Tongue (tissue), 2 donors: ENCODE results near the gene XIRP1. TPM values are rescaled to one million over a fixed set of nuclear protein-coding genes. Genes with fewer than 3 reads are reported as not detected.
A peak's percentile ranks its signal among the peaks of the same experiment; 100 is the strongest.
"Not testable (repeated sequence)": the region's sequence is repeated elsewhere in the genome, so short reads cannot be mapped to it uniquely, and the experiment has no call there.

Source experiments
- DNase-seq: peaks from one replicate; pipeline ENCODE4 v3.0.0-alpha.2; 2015
- total RNA-seq: library from RNA; depleted of rRNA; stranded (reverse); fragments of >200 nt; gene quantifications from one replicate; pipeline ENCODE4 v1.2.3, GENCODE V29; 2014

The XIRP1 gene
- total RNA-seq, 1 donor from 2014 or later: 113 TPM

DNA sequence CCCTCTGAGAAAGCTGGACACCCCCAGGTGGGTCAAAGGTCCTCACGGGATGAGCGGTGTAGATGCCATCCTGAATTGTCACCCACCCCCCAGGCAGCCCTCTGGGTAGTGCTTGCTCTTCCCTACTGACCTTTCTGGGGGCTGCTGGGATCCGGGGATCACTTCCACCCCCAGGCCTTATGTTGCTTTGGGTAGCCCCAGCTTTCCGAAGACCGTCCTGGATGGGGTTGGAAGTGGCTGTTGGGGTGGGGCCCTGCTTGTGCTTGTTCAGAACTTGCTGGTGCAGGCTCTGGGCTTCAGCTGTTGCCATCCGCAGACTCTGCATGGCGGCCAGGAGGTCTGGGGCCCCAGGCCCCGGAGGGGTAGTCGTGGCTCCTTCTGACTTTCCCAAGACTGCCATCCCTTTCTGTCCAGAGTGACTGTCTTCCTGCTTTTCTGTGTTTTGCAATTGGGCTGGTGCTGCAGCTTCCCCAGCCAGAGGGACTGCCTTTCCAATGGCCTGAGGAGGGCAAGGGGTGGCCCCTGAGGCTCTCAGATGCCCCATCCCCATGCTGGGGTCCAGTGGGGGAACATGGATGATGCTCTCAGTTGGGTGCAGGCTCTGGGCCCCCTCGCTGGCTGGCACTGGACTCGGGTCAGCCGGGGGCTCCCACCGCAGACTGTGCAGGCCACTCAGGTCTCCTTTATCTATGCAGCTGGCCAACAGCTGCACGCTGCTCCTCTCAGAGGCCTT, 6.3 kb downstream of the XIRP1 start:
- no peak for DNase-seq

GRCh38 chr3:39185326-39185958, 7.0 kb downstream of the XIRP1 start:
- no peak for DNase-seq

GRCh38 chr3:39184968-39185285, 7.5 kb downstream of the XIRP1 start:
- no peak for DNase-seq

DNA sequence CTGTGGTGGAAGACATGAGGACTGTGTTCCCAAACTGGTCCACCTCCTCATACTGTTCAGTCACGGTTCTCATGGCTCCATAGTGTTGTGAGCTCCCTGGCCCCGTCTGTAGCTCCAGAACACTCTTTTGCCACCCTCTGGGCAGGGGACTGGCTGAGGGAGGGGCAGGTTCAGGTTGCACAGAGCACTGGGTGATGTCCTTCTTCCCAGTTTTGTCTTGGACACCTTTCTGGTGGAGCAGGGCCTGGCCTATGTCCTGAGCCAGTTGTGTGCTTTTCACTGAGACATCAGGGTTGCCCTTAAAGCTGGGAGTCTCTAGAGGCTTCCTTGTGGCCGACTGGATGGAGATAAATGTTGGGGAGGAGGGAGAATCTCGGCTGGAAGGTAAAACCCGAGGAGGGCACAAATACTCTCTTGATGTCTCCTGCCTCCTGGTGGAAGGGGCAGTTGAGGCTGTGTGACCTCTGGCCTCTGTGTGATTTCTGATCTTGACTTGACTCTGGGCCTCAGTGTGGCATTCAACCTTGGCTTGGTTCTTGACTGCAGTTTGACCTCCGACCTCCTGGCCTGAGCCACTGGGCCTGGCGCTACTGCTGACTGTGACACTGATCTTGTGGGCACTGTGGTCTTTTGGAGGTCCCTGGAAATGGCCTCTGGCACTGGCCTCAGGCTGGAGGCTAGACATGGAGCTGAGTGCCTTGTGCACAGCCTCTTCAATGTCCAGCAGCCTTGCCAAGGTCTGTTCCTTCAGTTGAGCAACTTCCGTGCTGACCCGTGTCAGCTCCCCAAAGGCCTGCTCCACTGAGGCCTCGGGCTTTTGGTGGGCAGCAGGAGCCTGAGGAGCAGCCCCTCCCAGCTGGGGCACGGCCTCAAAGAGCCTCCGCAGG, 8.1 kb downstream of the XIRP1 start:
- DNase-seq: no peak

GRCh38 chr3:39183211-39184080, 8.9 kb downstream of the XIRP1 start:
- peak; percentile 80 for DNase-seq

DNA sequence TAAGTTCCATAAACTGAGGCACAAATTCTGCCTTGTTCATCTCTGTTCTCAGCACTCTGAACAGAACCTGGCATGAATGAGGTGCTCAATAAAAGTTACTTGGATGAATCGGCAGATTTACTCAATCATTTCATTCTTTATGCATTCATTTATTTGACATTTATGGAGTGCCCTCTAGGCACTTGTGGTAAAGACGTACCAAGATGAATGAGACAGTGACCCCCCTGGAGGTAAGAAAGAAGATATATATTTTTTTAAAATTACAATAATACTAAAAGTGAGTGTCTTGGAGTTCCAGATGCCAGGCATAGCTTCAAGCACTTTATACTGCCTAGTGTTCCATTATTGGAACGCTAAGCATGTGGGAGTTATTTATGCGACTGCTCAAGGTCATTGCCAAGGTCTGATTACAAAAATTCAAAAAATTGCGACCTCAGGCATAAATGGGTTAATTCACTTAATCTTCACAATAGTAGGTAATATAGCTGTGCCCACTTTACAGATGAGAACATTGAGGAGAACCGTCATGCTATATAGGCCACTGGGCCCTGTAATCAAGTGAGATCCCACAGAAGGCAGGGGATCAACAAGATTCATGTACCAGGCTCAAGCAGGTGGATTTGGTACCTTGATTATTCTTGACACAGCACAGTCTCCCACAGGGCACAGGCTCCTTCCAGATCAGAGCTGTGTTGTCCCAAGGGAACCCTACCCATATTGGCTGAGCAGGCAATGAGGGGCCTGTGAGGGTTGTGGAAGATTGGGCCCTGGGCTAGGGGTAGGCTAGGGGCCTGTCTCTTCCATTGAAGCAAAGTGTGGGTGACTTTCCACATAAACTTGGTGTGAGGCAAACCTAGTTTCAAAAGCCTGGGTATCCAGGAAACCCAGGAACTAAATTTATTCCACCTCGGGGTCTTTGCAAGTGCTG, 10.7 kb downstream of the XIRP1 start:
- peak; percentile 15 for DNase-seq

DNA sequence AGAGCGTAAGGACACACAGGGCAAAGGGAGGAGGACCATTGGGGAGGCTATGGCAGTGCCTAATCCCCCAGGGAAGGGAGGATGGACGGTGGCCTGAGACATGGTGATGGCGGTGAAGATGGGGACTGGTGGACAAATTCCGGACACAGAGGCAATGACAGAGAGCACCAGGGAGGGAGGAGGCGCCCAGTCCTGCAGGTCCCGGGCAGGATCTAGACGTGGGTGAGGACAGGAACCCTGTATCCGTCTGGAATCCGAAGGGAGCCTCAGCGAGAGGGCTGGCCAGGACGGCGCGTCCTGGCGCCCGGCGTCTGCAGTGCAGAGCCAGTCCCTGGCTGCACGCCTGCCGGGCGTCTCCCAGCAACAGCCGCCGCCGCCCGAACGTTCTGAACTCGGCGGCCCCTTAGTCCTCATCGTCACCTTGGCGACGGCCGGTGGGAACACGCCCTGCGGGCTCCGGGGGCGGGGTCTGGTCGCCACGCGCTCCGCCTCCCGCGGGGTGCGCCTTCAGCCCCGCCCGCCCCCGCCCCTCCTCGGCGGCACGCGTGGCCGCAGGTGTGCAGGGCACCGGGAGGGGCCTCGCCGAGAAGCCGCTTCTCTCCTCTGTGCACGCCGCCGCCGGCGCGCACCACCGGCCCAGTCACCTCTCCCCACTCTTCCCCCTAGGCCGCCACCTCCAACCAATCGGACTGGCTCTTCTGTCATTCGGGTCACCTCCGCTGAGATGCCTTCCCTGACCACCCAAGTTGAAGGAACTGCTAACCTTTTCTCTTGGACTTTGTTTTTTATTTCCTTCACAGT, 11.6 kb downstream of the XIRP1 start:
- DNase-seq: peak; percentile 94

GRCh38 chr3:39180183-39180545, 12.2 kb downstream of the XIRP1 start:
- DNase-seq: no peak

DNA sequence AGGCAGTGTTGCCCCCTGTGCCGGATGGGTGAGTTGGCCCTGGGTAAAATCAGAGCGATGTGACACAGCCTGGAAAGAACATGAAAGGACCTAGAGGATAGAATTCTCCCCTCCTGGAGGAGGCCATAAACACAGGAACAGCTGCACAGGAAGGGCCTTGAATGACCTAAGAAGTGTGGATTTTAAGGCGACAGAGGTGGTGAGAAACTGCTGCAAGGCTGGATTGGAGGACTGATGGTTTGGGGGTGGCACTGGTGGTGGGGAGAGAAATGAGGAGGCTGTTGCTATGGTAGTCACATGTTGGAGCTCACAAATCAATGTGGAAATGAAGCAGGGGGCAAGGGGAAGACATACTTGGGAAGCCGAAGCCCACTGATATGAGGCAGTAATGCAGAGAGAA, 13.8 kb downstream of the XIRP1 start:
- peak; percentile 65 for DNase-seq

- DNase-seq: peak; percentile 96
These were observed 14.6 kb downstream of the XIRP1 start for GRCh38 chr3:39177708-39178332.

- DNase-seq: no peak
These were observed 16.2 kb downstream of the XIRP1 start for GRCh38 chr3:39176025-39176714.

DNA sequence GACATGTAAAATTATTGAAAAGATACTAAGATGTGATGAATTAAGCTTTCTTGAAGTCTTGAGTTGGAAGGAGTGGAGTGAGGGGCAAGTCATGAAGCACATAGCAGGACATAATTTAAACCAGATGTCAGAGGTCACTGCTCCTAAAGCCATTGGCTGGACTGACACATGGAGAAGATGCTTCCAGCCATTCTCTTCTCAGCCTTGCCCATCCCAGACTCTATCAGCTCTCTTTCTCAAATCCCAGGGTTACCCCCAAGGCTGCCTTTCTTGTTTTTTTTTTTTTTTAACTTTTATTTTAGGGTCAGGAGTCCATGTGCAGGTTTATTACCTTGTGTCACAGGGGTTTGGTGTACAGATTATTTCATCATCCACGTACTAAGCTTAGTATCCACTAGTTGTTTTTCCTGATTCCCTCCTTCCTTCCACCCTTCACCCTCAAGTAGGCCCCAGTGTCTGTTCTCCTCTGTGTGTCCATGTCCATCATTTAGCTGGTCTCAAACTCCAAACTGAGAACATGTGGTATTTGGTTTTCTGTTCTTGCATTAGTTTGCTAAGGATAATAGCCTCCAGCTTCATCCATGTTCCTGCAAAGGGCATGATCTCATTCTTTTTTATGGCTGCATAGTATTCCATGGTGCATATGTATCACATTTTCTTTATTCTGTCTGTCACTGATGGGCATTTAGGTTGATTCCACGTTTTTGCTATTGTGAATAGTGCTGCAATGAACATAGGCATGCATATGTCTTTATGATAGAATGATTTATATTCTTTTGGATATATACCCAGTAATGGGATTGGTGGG, 18.9 kb downstream of the XIRP1 start:
- DNase-seq: no peak

DNA sequence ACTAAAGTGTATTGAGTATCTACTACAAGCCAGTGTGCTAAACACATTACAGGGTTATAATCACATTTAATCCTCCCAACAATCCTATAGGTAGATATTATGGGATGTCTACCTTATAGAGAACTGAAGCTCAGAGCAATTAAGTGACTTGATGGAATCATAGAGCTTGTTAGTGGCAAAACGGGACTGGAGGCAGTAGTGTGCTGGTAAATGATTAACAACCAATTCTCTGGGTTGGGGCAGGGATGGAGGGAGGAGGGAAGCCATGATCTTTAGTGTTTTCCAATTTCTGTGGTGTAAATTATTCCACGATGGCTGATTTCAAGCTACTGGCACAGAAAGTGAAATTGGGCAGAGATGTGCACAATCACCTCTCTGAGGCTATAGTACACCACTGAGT, 20.5 kb downstream of the XIRP1 start:
- DNase-seq: no peak

DNA sequence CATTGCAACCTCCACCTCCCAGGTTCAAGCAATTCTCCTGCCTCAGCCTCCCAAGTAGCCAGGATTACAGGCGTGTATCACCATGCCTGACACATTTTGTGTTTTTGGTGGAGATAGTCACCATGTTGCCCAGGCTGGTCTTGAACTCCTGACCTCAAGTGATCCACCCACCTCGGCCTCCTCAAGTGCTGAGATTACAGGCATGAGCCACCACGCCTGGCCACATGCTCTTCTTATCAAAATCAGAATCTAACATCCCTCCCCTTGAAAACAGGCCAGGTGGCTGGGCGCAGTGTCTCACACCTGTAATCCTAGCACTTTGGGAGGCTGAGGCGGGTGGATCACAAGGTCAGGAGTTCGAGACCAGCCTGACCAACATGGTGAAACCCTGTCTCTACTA, 21.5 kb downstream of the XIRP1 start:
- DNase-seq: not testable (repeated sequence)

- DNase-seq: no peak
These were observed 21.9 kb downstream of the XIRP1 start for GRCh38 chr3:39170461-39170860.

GRCh38 chr3:39169712-39170111, 22.7 kb downstream of the XIRP1 start:
- no peak for DNase-seq

GRCh38 chr3:39168156-39168780, 24.1 kb downstream of the XIRP1 start:
- DNase-seq: no peak
